Epidermal melanocyte (primary cell): ENCODE data around the gene BNIP1.
"Not testable (repeated sequence)": the region's sequence is repeated elsewhere in the genome, so short reads cannot be mapped to it uniquely, and the experiment has no call there.

Experiments used
- DNase-seq: peaks from one replicate; pipeline ENCODE4 v3.0.0; 2011; ENCODE audit warnings: low spot score; ENCODE audit not compliant: insufficient read length

BNIP1 gene, protein sequence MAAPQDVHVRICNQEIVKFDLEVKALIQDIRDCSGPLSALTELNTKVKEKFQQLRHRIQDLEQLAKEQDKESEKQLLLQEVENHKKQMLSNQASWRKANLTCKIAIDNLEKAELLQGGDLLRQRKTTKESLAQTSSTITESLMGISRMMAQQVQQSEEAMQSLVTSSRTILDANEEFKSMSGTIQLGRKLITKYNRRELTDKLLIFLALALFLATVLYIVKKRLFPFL

DNA sequence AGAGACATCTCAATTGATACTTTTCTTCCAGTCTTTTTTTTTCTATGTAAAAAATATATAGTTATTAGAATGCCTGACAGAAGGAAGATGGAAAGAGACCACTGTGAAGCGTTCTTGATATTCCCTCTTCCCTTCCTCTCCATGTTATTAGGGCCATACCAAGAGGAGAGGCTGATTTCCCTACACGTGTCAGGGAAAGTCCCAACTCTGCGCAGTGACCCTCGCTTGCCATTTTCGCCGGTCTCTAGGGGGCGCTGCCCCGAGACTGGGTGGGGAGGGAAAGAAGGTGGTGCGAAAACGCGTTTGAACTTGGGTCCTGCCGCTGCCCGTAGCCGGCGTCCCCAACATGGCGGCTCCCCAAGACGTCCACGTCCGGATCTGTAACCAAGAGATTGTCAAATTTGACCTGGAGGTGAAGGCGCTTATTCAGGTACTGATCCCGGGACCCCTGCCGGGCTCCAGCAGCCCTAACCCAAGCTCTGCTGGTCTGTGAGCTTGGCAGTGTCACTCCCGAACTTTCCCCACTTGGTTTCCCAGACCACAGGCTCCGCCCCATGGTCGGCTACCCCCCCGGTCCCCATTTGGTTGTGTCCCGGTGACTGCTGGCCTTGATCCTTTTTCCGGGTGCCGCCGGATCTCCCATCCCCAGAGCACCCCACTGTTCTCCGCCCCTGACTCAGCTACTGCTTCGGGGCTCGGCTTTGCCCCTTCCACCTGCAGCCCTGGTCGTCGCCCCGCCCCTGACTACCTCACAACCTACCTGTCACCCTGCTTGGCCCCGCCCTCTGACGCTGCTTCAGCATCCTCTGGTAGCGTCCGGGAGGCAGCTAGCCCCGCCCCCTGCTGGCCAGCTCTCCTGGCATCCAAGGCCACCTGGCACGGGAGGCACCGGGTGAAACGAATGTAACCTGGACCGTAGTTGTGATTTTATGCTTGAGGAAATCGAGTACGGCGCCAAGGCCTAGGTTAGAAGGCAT, at the start of gene BNIP1:
Gene BNIP1, plus strand, starts transcription at position 332 of the 977 bp plus-strand sequence. Its CDS starts 15 bp downstream, at position 347.
- DNase-seq = peak; percentile 87

DNA sequence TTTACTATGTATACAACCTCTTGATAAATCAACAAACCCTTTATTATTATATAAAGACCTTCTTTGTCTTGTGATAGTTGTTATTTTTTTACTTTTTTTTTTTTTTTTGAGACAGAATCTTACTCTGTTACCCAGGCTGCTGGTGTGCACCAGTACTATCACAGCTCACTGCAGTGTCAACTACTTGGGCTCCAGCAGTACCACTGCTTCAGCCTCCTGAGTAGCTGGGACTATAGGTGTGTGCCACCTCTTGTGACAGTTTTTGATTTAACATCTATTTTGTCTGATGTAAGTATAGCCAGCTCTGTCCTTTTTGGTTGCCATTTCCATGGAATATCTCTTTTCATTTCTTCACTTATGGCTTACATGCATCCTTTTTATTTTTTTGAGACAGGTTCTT, 45.5 kb upstream of the BNIP1 start:
- no peak for DNase-seq

DNA sequence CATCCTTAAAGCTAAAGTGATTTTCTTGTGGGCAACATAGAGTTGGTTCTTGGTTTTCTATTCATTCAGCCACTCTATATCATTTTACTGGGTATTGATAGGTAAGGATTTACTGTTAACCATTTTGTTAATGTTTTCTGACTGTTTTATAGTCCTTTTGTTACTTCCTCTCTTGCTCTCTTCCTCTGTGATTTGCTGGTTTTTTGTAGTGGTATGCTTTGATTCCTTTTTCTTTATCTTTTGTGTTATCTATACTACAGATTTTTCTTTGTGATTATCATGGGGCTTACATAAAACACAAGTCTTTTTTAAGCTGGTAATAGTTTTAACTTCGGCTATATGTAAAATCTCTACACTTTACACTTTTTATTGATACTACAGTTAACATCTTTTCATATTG, 44.9 kb upstream of the BNIP1 start:
- no peak for DNase-seq

DNA sequence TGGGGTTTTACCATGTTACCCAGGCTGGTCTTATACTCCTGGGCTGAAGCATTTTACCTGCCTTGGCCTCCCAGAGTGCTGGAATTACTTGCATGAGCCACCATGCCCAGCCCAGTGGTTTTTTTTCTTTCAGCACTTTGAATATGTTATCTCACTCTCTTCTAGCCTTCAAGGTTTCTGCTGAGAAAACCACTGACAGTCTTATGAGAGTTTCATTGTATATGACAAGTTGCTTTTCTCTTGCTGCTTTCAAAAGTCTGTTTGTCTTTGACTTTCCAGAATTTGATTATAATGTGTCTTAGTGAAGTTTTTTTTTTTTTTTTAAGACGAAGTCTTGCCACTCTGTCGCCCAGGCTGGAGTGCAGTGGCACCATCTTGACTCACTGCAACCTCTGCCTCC, 43.1 kb upstream of the BNIP1 start:
- DNase-seq = no peak

GRCh38 chr5:173103411-173103810, 40.9 kb upstream of the BNIP1 start:
- no peak for DNase-seq

DNA sequence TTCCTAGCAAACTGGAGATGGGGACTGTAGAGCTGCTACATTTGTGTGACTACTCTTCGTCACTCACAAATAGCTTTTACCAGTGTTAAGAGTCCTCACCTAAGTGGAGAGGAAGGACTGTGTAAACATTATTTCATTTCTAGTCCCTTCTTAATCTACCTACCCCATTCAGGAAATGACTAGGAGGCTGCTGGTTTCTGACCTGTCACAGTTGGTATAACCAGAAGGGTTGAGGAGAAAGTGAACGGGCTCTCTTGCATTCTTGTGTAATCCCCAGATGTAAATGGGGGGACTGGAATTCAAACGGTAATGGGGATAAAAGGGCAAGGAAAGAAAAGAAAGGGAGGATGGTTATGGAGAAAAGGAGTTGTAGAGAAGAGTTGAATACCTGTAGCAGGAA, 35.4 kb upstream of the BNIP1 start:
- no peak for DNase-seq

GRCh38 chr5:173114536-173114935, 29.8 kb upstream of the BNIP1 start:
- no peak for DNase-seq

DNA sequence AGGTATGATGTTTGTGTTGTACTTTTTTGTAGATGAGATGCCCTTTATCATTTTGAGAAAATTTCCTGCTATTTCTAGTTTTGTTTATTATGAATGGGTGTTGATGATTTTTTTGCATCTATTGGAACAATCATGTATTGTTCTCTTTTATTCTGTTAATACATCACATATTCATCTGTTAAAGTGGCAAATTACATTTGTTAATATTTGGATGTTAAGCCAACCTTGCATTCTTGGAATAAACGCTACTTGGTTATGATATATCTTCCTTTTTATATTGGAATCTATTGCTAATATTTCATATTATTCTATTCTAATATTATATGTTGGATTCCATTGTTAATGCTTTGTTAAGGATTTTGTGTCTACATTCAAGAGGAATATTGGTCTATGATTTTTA, 24.6 kb upstream of the BNIP1 start:
- no peak for DNase-seq

DNA sequence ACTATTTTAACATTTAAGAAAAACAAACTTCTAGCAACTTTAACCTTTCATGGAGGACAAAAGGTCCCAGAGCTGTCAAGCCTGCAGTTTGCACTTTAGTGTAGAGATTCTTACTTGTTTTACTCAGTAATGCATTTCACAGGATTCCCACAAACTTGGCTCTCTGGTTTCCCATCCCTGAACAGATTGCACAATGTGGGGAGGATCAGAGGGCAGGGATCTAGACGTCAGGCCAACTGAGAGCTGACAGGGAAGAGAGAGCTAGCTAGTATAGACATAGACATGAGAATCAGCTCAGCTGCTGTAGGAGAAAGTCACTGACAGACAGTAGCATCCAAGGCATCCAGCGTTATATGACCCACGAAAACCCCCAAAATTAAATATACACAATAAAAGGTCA, 20.9 kb upstream of the BNIP1 start:
- no peak for DNase-seq

- not testable (repeated sequence) for DNase-seq
These were observed 12.2 kb upstream of the BNIP1 start for GRCh38 chr5:173132166-173132565.

GRCh38 chr5:173138707-173139106, 5.6 kb upstream of the BNIP1 start:
- no peak for DNase-seq

DNA sequence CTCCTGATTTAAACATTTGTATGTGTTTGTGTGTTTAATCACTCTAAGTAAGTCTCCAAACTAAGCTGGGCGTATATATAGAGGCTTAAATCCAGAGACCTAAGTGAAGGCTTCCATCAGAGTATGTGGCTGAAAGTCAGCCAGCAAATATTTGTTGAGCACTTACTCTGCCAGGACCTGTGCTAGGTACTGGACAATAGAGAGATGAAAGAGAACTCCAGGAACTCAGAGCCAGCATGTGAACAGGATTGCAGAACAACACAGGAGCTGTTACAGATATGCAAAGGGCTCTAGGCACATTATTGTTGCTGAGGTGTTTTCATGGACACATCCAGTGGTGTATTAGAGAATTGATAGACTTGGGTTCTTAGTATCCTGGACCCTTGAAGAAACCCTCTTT, 4.7 kb upstream of the BNIP1 start:
- no peak for DNase-seq

GRCh38 chr5:173140769-173141168, 3.6 kb upstream of the BNIP1 start:
- no peak for DNase-seq

DNA sequence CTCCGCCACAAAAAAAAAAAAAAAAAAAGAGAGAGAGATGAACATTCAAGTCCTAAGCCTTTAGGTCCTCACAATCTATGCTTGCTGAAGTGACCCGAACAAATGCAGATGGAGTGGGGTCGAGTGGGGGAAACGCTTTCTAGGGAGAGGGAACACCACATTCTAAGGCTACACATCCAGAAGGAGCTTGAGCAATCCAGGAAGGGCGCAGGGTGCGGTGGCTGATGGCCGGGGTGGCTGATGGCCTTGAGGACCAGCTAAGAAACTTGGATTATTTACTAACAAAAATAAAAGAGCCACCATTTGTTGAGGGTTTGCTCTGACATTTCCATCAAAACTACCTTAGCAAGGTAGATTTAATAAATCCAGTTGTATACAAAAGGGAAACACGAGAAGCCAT, 764 bp upstream of the BNIP1 start:
- no peak for DNase-seq

DNA sequence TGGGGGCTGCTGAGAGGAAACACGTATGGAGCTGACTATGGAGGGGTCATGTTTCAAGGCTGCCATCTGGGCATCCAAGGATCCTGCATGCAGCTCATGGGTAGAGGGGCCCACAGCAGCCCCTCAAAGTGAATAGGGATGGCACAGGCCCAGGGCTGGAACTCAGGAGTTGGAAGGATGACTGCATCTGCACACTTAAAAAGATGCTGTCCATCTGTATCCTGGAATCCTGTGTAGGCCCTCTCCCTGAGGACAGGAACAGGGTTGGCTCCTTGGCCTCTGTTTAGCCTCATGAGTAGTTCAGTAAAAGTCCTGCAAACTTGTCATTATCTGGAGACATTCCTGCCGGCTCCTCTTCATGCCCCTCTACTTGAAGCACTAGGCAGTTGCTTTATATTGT, 4.0 kb downstream of the BNIP1 start:
- DNase-seq = no peak

- no peak for DNase-seq
These were observed 8.2 kb downstream of the BNIP1 start for GRCh38 chr5:173152547-173152946.

- DNase-seq = no peak
These were observed 9.5 kb downstream of the BNIP1 start for GRCh38 chr5:173153842-173154241.

- not testable (repeated sequence) for DNase-seq
These were observed 10.3 kb downstream of the BNIP1 start for GRCh38 chr5:173154619-173155018.

DNA sequence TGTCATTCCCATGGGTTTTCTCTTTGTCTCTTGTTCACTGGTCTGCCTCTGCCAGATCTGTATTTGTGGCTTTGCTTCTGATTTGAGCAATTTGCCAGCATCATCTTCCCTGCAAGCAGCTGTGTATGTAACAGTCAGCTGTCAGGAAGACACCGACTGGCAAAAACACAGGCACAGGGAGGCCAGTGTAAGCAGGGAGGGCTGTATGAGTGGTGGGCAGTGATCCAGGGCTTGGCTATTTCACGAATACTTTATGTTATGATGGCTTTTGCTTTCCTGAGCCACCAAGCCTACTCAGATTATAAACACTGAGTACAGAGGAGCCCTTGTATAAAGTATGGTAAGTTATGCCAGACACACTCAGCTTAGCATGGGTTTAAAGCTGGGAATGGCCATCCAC, 11.6 kb downstream of the BNIP1 start:
- DNase-seq = no peak

GRCh38 chr5:173158366-173158765, 14.0 kb downstream of the BNIP1 start:
- DNase-seq = no peak

GRCh38 chr5:173159256-173159655, 14.9 kb downstream of the BNIP1 start:
- DNase-seq = no peak

GRCh38 chr5:173161148-173161547, 16.8 kb downstream of the BNIP1 start:
- DNase-seq = no peak

DNA sequence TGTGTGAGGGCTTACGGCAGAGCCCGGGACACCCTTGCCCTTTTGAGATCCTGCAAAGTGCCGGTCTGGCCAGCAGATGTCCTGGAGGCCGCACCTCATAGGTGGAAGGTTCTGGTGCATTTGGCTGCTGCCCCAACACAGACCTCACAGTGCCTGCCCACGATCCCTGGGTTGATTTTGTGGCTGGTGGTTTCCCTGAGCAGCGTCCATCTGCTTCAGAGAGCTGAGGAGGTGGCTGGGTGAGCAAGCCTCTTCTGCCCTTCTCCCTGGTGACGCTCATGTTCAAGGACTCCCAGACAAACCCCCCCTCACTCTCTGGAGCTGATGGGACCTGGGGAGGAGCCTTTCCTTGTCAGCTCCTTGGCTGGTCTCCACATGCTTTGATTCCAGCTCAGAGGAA, 18.9 kb downstream of the BNIP1 start:
- DNase-seq = no peak
